PC-9 (cell line): ENCODE results near the gene TRIP10. TPM values are rescaled to one million over a fixed set of nuclear protein-coding genes. Genes with fewer than 3 reads are reported as not detected.

Experiments used
- BruUV-seq: library from RNA; stranded (reverse); fragments of 400-500 nt; replicated peaks from 2 replicates; lab custom pipeline; 2021; lab: Mats Ljungman, UMichigan
- CTCF ChIA-PET: fragments of 300-600 bp; sonication (Branson Sonifier 250); formaldehyde crosslinking; loops from one replicate; lab custom pipeline; 2022; ENCODE audit warnings: antibody characterized with exemption; lab: Charles Lee
- POLR2A ChIA-PET: fragments of 300-600 bp; sonication (Branson Sonifier 250); formaldehyde crosslinking; loops from one replicate; lab custom pipeline; 2022; ENCODE audit warnings: antibody characterized with exemption; ENCODE audit not compliant: unreplicated experiment; lab: Charles Lee
- DNase-seq, 2 experiments: peaks; one replicate each; pipeline versions ENCODE4 v3.0.0 to v3.0.0-alpha.2; 2015 to 2022; ENCODE audit warnings: mixed read lengths in 1 of 2
- H2AFZ ChIP-seq: fragments of 200-600 bp; sonication (generic); 2 replicates; pipeline ENCODE4 v1.8.1; 2017; ENCODE audit warnings: antibody characterized with exemption
- H3F3A ChIP-seq: fragments of 200-600 bp; sonication (generic); 2 replicates; pipeline ENCODE4 v1.8.1; 2017; ENCODE audit warnings: antibody characterized with exemption, mild to moderate bottlenecking, low read depth; ENCODE audit not compliant: insufficient read depth
- H3K27ac ChIP-seq: fragments of 200-600 bp; sonication (generic); 2 replicates; pipeline ENCODE4 v1.6.1; 2016; ENCODE audit warnings: mixed run types
- H3K27me3 ChIP-seq: fragments of 200-600 bp; sonication (generic); 2 replicates; pipeline ENCODE4 v1.6.1; 2016; ENCODE audit warnings: low read depth, mixed run types; ENCODE audit not compliant: insufficient read depth
- H3K36me3 ChIP-seq: fragments of 200-600 bp; sonication (generic); 2 replicates; pipeline ENCODE4 v1.6.1; 2016; ENCODE audit warnings: low read depth, mixed run types
- H3K4me1 ChIP-seq: fragments of 200-600 bp; sonication (generic); replicated peaks from 2 replicates; pipeline ENCODE4 v1.6.1; 2016; ENCODE audit warnings: mixed run types; ENCODE audit not compliant: insufficient read depth
- H3K4me2 ChIP-seq: fragments of 200-600 bp; sonication (generic); 2 replicates; pipeline ENCODE4 v1.6.1; 2017; ENCODE audit warnings: mixed run types
- H3K4me3 ChIP-seq: fragments of 200-600 bp; sonication (generic); 2 replicates; pipeline ENCODE4 v1.6.1; 2016; ENCODE audit warnings: mixed run types
- H3K79me2 ChIP-seq: fragments of 200-600 bp; sonication (generic); 2 replicates; pipeline ENCODE4 v1.6.1; 2017; ENCODE audit warnings: low read depth, mixed run types
- H3K9me2 ChIP-seq: fragments of 200-600 bp; sonication (generic); 2 replicates; pipeline ENCODE4 v1.8.1; 2017; ENCODE audit warnings: mild to moderate bottlenecking; ENCODE audit not compliant: insufficient read depth
- H3K9me3 ChIP-seq: fragments of 200-600 bp; sonication (generic); 2 replicates; pipeline ENCODE4 v1.8.1; 2016; ENCODE audit warnings: low read depth; ENCODE audit not compliant: insufficient read depth
- H4K20me1 ChIP-seq: fragments of 200-600 bp; sonication (generic); 2 replicates; pipeline ENCODE4 v1.8.1; 2017; ENCODE audit not compliant: insufficient read depth
- CTCF ChIP-seq: fragments of 200-600 bp; sonication (generic); conservative IDR thresholded peaks from 2 replicates; pipeline ENCODE4 v1.6.1; 2017; ENCODE audit warnings: mixed run types, antibody characterized with exemption, mild to moderate bottlenecking, moderate library complexity
- EZH2 ChIP-seq: fragments of 200-600 bp; sonication (generic); IDR thresholded peaks from 2 replicates; pipeline ENCODE4 v1.8.0; 2017; ENCODE audit warnings: antibody characterized with exemption, low read depth
- intact Hi-C: fragments of 100-400 bp; cut with micrococcal nuclease; formaldehyde crosslinking; loops from one replicate; pipeline ENCODE4 v1.10.0; 2022; ENCODE audit not compliant: unreplicated experiment
- total RNA-seq: library from RNA; stranded (reverse); gene quantifications from 2 replicates; pipeline ENCODE4 v1.2.3, GENCODE V29; 2021

The TRIP10 gene
- total RNA-seq, 1 experiment from 2014 or later, result 84.3 TPM

- H3K4me3 ChIP-seq, result no peak overlapping the region
- BruUV-seq, result no TSS peak
- H2AFZ ChIP-seq, result no peak overlapping the region
- no peaks in the 10 kb centered on the region for H3K27me3 ChIP-seq
- DNase-seq, result no peak
- no peak overlapping the region for H3K4me2 ChIP-seq
- H3F3A ChIP-seq, result no peaks in the 10 kb centered on the region; the same call in 1 of the 2 replicates
- no peaks in the 10 kb centered on the region for H3K9me2 ChIP-seq
- H3K79me2 ChIP-seq, result no peaks in the 10 kb centered on the region
- H3K4me1 ChIP-seq, result no peaks in the 10 kb centered on the region
- CTCF ChIA-PET, result no interaction called here
- no peak for TF ChIP-seq EZH2
- TF ChIP-seq CTCF, result no peak
- H3K27ac ChIP-seq, result no peak overlapping the region
- no peaks in the 10 kb centered on the region for H4K20me1 ChIP-seq
- no peaks in the 10 kb centered on the region for H3K9me3 ChIP-seq
- intact Hi-C loops, result no loop called here
- POLR2A ChIA-PET, result no interaction called here
- no peaks in the 10 kb centered on the region for H3K36me3 ChIP-seq
Observed at GRCh38 chr19:6692027-6692426, 47.5 kb upstream of the TRIP10 start.

GRCh38 chr19:6693056-6693471 is 46.4 kb upstream of the TRIP10 start:
- Histone ChIP-seq H3K4me2 (no peak overlapping the region), H3K9me3 (no peaks in the 10 kb centered on the region), H4K20me1 (no peaks in the 10 kb centered on the region), H3K36me3 (no peaks in the 10 kb centered on the region), H3K27ac (no peak overlapping the region), H3K79me2 (no peaks in the 10 kb centered on the region), H3K4me3 (no peak overlapping the region), H3K27me3 (no peaks in the 10 kb centered on the region), H3F3A (no peaks in the 10 kb centered on the region; the same call in 1 of the 2 replicates), H3K9me2 (no peaks in the 10 kb centered on the region), H2AFZ (no peak overlapping the region), H3K4me1 (no peaks in the 10 kb centered on the region)
- POLR2A ChIA-PET, result no interaction called here
- TF ChIP-seq EZH2, result no peak
- intact Hi-C loops, result no loop called here
- CTCF ChIA-PET, result no interaction called here
- DNase-seq, result no peak
- BruUV-seq, result no TSS peak

GRCh38 chr19:6693681-6694080 is 45.8 kb upstream of the TRIP10 start:
- no peaks in the 10 kb centered on the region for H3K4me1 ChIP-seq
- CTCF ChIA-PET, result no interaction called here
- DNase-seq, result no peak
- no peaks in the 10 kb centered on the region; the same call in 1 of the 2 replicates for H3F3A ChIP-seq
- no peaks in the 10 kb centered on the region for H3K27me3 ChIP-seq
- H3K9me2 ChIP-seq, result no peaks in the 10 kb centered on the region
- TF ChIP-seq CTCF (no peak), EZH2 (no peak)
- H3K9me3 ChIP-seq, result no peaks in the 10 kb centered on the region
- H3K4me2 ChIP-seq, result no peak overlapping the region
- H3K79me2 ChIP-seq, result no peaks in the 10 kb centered on the region
- H3K36me3 ChIP-seq, result no peaks in the 10 kb centered on the region
- POLR2A ChIA-PET, result no interaction called here
- BruUV-seq, result no TSS peak
- no peaks in the 10 kb centered on the region for H4K20me1 ChIP-seq
- H3K27ac ChIP-seq, result no peak overlapping the region
- intact Hi-C loops, result no loop called here
- no peak overlapping the region for H3K4me3 ChIP-seq
- H2AFZ ChIP-seq, result no peak overlapping the region
